ENCODE data around the gene NXPH4. TPM values are rescaled to one million over a fixed set of nuclear protein-coding genes. Genes with fewer than 3 reads are reported as not detected.

NXPH4 gene
- total RNA-seq, 6 donors from 2014 or later, result 0.20 to 0.94 (median 0.22) TPM; not detected in 3

DNA sequence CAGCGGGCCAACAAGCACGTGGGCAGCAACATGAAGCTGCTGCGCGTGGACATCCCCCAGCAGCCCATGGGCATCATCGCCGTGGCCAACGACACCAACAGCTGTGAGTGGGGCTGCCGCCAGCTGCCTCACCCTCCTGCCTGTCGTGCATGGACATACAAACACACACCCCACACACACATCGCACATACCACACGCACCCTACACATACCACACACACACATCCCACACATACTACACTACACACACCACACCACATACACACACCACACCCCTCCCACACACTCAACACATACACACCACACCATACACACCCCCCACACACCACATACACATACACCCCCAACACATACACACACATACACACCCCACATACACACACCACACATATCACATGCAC is 25.2 kb upstream of the NXPH4 start:
- WGBS, 2 donors, result 80 to 95% methylated on average over 9 to 11 of the region's 11 CpGs
- Histone ChIP-seq H3K4me3 (no peak overlapping the region), H3K27me3 (no peaks in the 10 kb centered on the region), H3K9me3 (no peaks in the 10 kb centered on the region), H3K4me1 (peaks cover 3 to 14% (median 9%) of the 10 kb centered on the region in 4 donors), H3K36me3 (peaks cover 7 to 94% (median 67%) of the 10 kb centered on the region in 4 donors), H3K27ac (no peak overlapping the region)
- TF ChIP-seq POLR2A (IDR thresholded peaks at IDR 0.05) (no peak), POLR2AphosphoS5 (IDR thresholded peaks at IDR 0.05) (no peak), EP300 (IDR thresholded peaks at IDR 0.05) (no peak)
- TF ChIP-seq, protein P1, sequence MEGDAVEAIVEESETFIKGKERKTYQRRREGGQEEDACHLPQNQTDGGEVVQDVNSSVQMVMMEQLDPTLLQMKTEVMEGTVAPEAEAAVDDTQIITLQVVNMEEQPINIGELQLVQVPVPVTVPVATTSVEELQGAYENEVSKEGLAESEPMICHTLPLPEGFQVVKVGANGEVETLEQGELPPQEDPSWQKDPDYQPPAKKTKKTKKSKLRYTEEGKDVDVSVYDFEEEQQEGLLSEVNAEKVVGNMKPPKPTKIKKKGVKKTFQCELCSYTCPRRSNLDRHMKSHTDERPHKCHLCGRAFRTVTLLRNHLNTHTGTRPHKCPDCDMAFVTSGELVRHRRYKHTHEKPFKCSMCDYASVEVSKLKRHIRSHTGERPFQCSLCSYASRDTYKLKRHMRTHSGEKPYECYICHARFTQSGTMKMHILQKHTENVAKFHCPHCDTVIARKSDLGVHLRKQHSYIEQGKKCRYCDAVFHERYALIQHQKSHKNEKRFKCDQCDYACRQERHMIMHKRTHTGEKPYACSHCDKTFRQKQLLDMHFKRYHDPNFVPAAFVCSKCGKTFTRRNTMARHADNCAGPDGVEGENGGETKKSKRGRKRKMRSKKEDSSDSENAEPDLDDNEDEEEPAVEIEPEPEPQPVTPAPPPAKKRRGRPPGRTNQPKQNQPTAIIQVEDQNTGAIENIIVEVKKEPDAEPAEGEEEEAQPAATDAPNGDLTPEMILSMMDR (IDR thresholded peaks at IDR 0.05), result no peak
- ATAC-seq (ENCODE audit: low FRiP score in 2 of 2), result no peak
- DNase-seq, result peak in 1 of 2 donors; percentile 84

DNA sequence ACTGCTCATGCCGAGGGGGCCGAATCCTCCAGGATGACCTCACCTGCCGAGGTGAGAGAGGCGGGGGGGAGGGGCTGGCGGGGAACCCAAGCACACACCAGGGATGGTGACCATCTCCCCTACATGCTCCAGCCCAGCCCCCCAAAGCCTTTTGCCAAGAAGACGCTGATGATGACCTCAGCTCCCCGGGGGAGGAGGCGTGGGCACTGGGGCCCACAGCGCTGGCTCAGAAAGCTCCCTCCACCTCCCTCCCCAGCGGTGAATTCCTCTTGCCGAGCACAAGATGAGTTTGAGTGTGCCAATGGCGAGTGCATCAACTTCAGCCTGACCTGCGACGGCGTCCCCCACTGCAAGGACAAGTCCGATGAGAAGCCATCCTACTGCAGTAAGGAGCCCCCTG is 23.7 kb upstream of the NXPH4 start:
- WGBS, 2 donors, result 93 to 100% methylated on average over 6 to 16 of the region's 16 CpGs
- no peak for ATAC-seq (ENCODE audit: low FRiP score in 2 of 2)
- peaks cover 5 to 94% (median 76%) of the 10 kb centered on the region in 4 donors for H3K36me3 ChIP-seq

DNA sequence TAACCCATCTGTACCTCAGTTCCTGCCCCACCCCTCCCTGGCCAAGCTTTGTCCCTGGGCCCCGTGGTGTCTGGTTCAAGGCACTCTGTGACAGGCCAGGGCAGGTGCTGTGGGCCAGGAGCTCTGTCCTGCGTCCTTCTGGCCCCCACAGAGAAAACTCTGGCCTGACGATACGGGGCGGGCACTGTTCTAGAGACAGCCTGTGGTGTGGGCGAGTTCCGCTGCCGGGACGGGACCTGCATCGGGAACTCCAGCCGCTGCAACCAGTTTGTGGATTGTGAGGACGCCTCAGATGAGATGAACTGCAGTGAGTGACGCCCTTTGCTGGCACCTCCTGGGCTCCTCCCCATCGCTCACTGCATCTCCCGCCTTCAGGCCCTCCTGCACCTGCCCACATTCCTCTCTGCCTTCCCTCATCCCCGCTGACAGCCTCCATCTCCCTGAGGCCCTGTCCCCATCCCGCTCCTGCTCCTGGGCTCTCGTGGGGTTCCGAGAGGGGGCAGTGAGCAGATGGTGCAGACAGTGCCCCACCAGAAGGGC is 22.8 kb upstream of the NXPH4 start:
- H3K36me3 ChIP-seq, result peaks cover 5 to 94% (median 77%) of the 10 kb centered on the region in 4 donors
- no peak for ATAC-seq (ENCODE audit: low FRiP score in 2 of 2)
- 93 to 95% methylated on average over 14 to 19 of the region's 19 CpGs for WGBS, 2 donors
- no peaks in the 10 kb centered on the region for H3K9me3 ChIP-seq
- no peak overlapping the region for H3K4me3 ChIP-seq
- TF ChIP-seq EP300 (IDR thresholded peaks at IDR 0.05) (no peak), POLR2AphosphoS5 (IDR thresholded peaks at IDR 0.05) (no peak)
- TF ChIP-seq, protein P1 (IDR thresholded peaks at IDR 0.05), result no peak
- peak in 1 of 2 donors; percentile 52 for DNase-seq
- H3K27ac ChIP-seq, result no peak overlapping the region
- H3K4me1 ChIP-seq, result peaks cover 3 to 14% (median 9%) of the 10 kb centered on the region in 4 donors
- no peaks in the 10 kb centered on the region for H3K27me3 ChIP-seq

More for the DNA sequence above, 23.7 kb upstream of the NXPH4 start:
- H3K9me3 ChIP-seq, result no peaks in the 10 kb centered on the region
- TF ChIP-seq, protein P1 (IDR thresholded peaks at IDR 0.05), result no peak
- TF ChIP-seq POLR2AphosphoS5 (IDR thresholded peaks at IDR 0.05), result no peak
- no peak for TF ChIP-seq EP300 (IDR thresholded peaks at IDR 0.05)
- no peak for TF ChIP-seq POLR2A (IDR thresholded peaks at IDR 0.05)
- H3K4me1 ChIP-seq, result peaks cover 3 to 14% (median 9%) of the 10 kb centered on the region in 4 donors
- no peaks in the 10 kb centered on the region for H3K27me3 ChIP-seq
- H3K4me3 ChIP-seq, result no peak overlapping the region
- no peak overlapping the region for H3K27ac ChIP-seq
- peak in 1 of 2 donors; percentile 68 for DNase-seq

DNA sequence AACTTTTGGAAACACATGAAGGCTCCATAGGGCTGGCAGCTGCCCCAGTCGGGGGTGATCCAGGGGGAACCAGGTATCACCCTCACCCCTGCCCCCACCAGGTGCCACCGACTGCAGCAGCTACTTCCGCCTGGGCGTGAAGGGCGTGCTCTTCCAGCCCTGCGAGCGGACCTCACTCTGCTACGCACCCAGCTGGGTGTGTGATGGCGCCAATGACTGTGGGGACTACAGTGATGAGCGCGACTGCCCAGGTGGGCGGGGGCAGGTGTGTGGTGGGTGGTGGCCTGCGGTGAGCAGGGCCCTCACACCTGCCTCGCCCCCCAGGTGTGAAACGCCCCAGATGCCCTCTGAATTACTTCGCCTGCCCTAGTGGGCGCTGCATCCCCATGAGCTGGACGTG is 22.3 kb upstream of the NXPH4 start:
- 71 to 92% methylated on average over 1 to 18 of the region's 18 CpGs for WGBS, 2 donors
- ATAC-seq (ENCODE audit: low FRiP score in 2 of 2) (no peak), DNase-seq (peak in 1 of 2 donors; percentile 64)
- Histone ChIP-seq H3K4me3 (no peak overlapping the region), H3K4me1 (peaks cover 3 to 14% (median 9%) of the 10 kb centered on the region in 4 donors), H3K9me3 (no peaks in the 10 kb centered on the region), H3K36me3 (peaks cover 5 to 94% (median 79%) of the 10 kb centered on the region in 4 donors), H3K27ac (no peak overlapping the region), H3K27me3 (no peaks in the 10 kb centered on the region)
- TF ChIP-seq EP300 (IDR thresholded peaks at IDR 0.05), result no peak
- no peak for TF ChIP-seq POLR2A (IDR thresholded peaks at IDR 0.05)
- TF ChIP-seq, protein P1 (IDR thresholded peaks at IDR 0.05), result no peak
- TF ChIP-seq POLR2AphosphoS5 (IDR thresholded peaks at IDR 0.05), result no peak

DNA sequence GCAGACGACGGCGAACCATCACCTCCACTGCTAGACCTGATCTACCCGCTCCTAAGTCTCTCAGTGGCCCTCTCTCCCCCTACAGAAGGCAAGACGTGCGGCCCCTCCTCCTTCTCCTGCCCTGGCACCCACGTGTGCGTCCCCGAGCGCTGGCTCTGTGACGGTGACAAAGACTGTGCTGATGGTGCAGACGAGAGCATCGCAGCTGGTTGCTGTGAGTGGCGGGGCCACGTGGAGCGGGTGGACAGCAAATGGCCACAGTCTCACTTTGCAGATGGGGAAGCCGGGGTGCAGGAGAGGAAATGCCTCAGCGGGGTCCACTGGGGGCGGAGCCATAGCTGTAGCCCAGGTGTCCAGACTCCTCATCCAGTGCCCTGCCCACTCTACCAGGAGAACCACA is 21.4 kb upstream of the NXPH4 start:
- WGBS, 2 donors, result 92 to 93% methylated on average over 16 to 17 of the region's 19 CpGs
- H3K27me3 ChIP-seq, result no peaks in the 10 kb centered on the region
- no peak for ATAC-seq (ENCODE audit: low FRiP score in 2 of 2)
- no peak overlapping the region for H3K4me3 ChIP-seq
- H3K9me3 ChIP-seq, result no peaks in the 10 kb centered on the region
- H3K27ac ChIP-seq, result no peak overlapping the region
- peaks cover 3 to 7% (median 4%) of the 10 kb centered on the region in 4 donors for H3K4me1 ChIP-seq
- H3K36me3 ChIP-seq, result peaks cover 8 to 100% (median 83%) of the 10 kb centered on the region in 4 donors
- DNase-seq, result no peak
- TF ChIP-seq EP300 (IDR thresholded peaks at IDR 0.05), result no peak
- no peak for TF ChIP-seq POLR2A (IDR thresholded peaks at IDR 0.05)
- TF ChIP-seq POLR2AphosphoS5 (IDR thresholded peaks at IDR 0.05), result no peak
- TF ChIP-seq, protein P1 (IDR thresholded peaks at IDR 0.05), result no peak
